HK-2 (cell line): Measurements from ENCODE around the gene CSPG5.

Source experiments
- DNase-seq: peaks from one replicate; pipeline ENCODE4 v3.0.0-alpha.2; 2018; ENCODE audit not compliant: unreplicated experiment

CSPG5 gene

DNA sequence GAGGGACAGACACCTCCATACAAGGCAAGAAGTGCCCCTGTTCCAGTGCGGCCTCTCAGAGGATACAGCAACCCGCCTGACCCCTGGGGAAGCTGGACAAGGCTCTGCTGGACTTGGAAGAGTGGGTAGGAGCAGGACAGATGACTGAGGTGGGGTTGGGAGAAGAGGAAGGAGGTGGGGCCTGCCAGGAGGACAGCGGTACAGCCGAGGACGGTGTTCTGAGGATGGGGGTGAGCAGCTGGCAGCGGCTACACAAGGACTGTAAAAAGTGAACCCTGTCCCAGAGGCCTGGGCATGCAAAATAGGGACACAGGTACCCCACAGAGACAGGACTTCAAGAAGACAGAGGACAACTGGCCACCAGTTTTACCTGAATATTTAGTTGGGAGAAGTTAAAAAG lies 41.7 kb downstream of the CSPG5 start:
- no peak for DNase-seq

DNA sequence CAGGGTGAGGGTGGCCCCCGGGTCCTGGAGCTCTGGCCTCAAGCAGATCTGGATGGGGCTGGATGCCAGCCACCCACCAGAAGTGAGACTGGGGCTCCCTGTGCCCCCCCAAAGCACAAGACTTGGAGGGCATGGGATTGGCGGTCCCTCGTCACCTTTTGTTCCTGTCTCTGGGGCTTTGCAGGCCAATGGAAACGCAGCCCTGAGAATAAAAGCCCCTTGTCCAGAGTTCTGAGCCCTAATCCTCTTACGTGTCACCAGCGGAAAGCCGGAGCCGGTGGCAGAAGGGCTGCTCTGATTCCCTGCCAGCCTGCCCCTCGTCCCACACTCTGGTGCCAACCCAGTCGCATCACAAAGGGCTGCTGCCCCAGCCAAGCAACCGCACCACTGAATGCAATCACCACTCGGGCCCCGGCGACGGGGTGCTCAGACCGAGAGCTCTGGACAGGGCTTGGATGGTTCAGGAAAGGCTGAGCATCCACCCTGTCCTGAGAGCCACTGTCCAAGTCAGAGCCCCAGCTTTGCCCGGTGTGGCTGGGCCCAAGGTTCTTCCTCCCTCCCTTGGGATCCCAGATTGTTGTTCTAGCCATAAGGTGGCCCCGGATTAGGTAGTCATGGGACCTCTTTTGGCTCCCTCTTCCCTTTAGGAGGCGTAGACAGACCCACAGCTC lies 42.3 kb downstream of the CSPG5 start:
- DNase-seq, result no peak

DNA sequence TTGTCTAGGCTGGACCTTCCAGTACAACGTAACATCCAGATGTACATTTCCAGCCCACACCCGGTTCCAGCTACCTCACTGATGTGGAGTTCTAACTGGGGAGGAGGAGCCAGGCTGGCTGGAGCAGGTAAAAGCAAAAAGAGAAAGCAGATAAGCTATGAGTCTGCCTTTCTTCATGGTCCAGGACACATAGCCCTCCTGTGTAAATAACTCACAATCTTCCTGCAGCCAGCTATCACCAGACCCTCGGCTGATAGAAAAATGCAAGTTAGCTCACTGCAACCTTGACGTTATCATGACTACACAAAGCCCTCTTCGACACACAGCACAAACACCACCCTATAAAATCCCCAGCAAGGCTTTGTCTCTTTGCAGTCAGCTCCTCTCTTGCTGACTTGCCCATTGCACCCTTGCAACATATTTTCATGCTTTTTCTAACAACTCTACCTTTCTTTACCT lies 44.6 kb downstream of the CSPG5 start:
- no peak for DNase-seq

DNA sequence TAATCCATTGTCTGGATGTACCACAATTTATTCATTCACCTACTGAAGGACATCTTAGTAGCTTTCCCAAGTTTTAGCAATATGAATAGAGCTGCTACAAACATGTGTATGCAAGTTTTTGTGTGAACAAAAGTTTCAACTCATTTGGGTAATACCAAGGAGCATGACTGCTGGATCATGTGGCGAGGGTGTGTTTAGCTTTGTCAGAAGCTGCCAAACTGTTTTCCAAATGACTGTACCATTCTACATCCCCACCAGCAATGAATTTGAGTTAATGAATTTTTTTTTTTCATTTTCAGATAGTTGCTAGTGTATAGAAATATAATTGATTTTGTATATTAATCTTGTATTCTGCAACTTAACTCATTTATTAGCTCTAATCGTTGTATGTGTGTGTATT lies 45.2 kb downstream of the CSPG5 start:
- DNase-seq, result no peak

DNA sequence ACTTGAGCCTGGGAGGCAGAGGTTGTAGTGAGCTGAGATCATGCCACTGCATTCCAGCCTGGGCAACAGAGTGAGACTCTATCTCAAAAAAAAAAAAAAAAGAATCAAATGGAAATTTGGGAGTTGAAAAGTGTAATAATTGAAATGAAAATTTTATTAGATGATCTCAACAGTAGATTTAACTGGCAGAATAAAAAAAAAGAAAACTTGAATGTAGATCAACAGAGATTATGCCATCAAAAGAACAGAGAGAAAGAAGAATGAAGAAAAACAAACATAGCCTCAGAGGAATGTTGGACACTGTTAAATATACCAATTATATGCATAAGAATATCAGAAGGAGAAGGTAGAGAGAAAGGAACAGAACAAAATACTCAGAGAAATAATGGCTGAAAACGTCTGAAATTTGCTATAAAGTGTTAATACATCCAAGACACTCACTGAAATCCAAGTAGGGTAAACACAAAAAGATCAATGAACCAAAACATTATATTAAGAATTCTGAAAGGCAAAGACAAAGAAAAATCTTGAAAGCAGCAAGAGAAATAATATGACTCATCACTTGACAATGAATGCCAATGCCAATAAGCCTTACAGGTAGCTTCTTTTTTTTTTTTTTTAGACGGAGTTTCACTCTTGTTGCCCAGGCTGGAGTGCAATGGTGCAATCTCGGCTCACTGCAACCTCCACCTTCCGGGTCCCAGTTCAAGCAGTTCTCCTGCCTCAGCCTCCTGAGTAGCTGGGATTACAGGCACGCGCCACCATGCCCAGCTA lies 50.5 kb downstream of the CSPG5 start:
- no peak for DNase-seq

DNA sequence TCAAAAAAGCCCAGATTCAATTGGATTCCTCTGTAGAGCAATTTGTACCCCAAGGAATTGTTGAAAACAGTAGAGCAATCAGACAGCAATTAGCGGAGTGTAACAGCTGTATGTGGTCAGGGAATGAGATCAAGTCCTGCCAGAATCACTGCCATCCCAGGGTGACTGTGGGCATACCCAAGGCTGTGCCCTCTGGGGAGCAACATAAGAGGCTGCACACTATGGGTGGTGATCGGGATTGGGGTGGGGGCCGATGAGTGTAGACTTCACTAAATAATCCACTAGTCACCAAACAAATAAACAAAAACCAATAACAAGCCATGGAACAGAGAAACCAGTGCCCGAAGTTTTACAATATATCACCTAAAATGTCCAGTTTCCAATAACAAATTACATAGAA lies 53.0 kb downstream of the CSPG5 start:
- no peak for DNase-seq

DNA sequence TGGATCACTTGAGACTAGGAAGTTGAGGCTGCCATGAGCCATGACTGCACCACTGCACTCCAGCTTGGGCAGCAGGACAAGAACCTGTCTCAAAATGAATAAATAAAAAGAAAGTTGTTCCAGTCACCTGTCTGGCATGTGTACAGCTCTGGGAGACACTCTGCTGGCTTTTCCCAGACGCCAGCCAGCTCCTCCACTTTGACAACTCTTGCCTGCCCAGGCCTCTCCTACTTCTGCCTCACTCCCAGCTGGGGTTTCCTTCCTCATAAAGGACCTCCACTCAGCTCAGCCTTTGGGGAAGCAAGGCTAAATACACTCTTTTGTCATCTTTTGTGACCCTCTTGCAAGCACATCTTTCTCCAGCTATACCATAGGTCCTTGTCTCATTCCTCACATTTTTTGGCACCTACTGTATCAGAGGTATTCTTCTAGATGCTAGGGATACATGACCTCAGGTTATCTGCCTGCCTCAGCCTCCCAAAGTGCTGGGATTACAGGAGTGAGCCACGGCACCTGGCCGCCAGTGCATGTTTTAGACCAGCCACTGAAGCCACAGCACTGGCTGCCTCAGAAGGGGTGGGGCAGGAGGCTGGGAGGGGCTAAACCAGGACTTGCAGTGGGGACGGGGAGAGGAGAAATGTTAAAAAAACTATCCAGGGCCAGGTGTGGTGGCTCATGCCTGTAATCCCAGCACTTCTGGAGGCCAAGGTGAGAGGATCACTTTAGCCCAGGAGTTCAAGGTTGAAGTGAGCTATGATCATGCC lies 55.2 kb downstream of the CSPG5 start:
- DNase-seq, result no peak

DNA sequence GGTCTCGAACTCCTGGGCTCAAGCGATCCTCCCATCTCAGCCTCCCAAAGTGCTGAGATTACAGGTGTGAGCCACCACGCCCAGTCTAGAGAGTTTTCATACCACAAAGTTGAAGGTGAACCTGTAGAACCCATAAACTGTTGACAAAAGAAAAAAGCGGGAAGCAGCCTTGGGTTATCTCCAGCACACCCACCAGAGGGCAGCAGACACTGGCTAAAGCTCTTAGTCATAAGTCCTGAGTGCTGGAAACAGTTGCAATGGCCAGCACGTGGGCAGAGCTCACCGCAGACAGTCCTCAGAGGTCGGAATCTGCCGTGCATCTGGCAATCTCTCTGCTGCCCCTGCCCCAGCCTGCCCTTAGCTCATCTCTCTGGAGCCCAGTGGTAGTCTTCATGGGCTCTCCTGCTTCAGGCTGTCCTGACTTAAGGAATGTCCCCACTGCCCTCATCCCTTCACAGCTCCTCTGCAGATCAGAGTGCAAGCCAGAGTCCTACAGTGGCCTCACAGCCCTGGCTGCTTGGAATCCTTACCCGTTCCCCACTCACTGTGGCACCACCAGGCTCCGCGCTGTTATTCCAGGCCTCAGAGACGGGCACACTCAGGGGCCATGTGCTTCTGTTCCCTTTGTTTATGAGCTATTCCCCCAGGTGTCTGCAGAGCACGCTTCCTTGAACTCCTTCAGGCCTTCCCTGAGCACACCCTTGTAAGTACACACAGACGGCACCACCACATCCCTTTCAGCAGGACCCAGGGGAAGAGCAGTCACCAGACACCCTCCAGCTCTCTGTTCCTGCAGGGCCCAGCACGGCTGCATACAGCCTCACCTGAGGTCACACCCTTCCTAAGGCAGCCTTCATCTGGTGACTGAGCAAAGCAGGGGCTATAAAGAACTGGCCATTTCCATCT lies 56.3 kb downstream of the CSPG5 start:
- peak; percentile 75 for DNase-seq

DNA sequence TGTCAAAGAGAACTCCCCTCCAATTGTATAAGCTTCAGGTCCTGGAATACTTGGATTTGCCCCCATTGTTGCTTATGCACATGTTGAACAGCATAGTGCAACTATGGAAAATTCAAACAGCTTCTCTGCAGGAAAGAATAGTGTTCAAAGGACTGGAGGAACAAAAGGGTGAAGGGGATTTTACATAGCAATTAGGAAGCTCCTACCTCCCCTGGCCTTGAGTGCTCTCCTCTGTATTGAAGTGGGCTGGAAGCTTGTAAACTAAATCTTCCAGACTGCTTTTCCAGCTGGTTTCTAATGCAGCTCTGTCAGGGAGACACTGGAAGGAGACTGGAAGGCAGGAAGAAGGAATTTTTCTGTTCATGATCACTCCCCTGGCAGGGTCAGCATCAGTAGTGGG lies 57.9 kb downstream of the CSPG5 start:
- no peak for DNase-seq

DNA sequence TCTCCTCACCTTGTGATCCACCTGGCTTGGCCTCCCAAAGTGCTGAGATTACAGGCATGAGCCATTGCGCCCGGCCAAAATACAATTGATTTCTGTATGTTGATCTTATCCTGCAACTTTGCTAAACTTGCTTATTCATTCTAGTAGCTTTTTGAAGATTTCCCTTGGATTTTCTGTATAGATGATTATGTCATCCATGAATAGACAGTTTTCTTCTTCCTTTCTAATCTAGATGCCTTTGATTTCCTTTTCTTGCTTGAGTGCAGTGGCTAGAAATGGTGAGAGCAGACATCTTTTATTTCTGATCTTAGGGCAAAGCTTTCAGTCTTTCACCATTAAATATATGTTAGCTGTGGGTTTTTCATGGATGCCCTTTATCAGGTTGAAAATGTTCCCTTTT lies 60.7 kb downstream of the CSPG5 start:
- no peak for DNase-seq

DNA sequence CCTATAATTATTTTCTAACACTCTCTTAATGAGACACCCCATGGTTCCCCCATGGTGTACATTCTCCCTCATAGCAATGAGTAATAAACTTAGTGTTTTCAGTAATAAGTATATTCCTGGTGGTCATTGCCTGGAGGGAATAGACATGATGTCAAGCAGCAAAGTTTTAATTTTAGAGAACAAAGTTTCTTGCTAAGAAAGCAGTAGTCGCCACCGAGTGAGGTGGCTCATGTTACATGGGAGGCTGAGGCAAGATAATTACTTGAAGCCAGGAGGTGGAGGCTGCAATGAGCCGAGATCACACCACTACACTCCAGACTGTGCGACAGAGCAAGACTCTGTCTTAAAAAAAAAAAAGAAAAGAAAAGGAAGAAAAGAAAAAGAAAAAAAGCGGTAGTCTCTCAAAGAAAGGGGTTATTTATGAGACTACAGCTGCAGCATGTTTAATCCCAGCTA lies 62.8 kb downstream of the CSPG5 start:
- no peak for DNase-seq

DNA sequence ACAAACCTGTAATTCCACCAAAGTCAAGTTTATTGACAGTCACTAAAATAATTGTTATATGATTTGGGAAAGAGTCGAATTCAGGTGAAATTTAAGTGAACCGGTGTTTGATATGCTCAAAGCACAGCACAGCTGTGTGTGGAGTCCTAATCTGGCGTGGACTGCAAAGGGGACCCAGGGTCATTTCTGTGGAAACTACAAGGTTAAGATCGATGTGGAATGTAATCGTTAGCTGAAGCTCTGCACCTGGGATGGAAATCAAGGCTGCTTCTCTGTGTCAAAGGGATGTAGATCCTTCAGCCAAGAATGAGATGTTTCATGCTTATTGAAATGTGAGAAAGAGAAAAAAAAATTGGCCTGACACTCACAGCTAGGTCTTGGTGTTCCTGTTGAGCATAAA lies 63.6 kb downstream of the CSPG5 start:
- no peak for DNase-seq

DNA sequence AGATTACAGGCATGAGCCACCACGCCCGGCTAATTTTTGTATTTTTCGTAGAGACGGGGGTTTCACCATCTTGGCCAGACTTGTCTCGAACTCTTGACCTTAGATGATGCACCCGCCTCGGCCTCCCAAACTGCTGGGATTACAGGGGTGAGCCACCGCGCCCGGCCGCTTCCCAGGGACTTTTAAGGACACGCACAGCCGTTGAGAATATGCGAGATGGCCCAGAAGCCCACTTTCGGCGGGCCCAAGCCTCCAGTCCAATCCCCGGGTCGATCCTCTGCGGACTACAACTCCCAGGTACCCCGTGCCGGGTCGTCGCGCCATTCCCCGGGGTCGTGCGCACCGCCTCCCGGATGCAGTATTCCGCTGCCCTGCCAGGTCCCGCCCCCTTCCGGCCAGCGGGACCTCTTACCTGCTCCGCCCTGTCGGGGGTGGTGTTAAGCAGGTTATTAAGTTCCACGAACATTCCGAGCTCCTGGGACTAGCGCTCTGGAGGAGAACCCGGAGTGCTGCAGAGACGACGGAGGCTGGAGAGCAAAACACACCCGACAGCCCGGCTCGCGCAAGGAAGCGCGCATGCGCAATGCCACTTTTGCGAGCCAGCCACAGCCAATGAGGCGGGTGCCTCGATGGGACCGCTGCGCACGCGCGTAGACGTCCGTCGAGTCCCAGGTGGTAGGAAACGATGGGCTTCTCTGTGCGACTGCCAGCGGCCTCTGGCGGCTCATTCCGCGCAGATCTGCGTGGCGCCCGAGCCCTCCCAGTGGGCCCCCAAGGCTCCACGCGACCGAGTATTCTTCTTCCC lies 65.3 kb downstream of the CSPG5 start, which contains the start of gene ELP6:
TSS of gene ELP6 (minus strand) at position 588 of the 805 bp plus-strand sequence. CDS start at position 466, 122 bp downstream.
- DNase-seq, result peak; percentile 93

DNA sequence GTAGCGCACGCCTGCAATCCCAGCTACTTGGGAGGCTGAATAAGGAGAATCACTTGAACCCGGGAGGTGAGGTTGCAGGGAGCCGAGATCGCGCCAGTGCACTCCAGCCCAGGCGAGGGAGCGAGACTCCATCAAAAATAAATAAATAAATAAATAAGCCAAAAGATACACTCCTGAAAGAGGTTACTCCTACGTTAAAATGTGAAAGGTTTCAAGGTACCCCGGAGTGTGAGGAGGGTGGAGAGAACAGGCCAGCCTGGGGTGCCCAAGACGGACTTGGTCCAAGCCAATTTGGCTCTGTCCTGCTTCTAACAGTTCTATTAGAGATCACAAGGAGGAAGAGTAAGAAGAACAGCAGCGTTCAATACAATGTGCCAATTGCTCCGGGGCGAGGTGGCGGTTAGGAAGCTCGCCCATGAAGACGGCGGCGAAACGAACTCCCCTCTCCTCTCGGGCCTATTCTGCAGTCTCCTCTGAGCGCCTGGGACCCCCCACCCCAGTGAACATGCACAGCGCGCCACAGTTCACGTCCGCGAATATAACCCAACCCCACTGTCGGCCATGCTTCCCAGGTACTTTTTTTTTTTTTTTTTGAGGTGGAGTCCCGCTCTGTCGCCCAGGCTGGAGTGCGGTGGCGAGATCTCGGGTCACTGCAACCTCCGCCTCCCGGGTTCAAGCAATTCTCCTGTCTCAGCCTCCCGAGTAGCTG lies 66.1 kb downstream of the CSPG5 start:
- DNase-seq, result peak; percentile 8
